ENCODE results near the gene DIS3L2.

- TF ChIP-seq EP300 (IDR thresholded peaks at IDR 0.05) (no peak), CTCF (IDR thresholded peaks at IDR 0.05) (no peak), POLR2A (IDR thresholded peaks at IDR 0.05) (no peak), POLR2AphosphoS5 (IDR thresholded peaks at IDR 0.05) (no peak)
Measured at GRCh38 chr2:231955758-231956472, 5.6 kb upstream of the DIS3L2 start.
